ENCODE measurements around the gene NAMPT. TPM values are rescaled to one million over a fixed set of nuclear protein-coding genes. Genes with fewer than 3 reads are reported as not detected.

NAMPT gene
- total RNA-seq, 1 experiment from 2014 or later: 66.0 TPM

- no TSS peak for BruUV-seq (replicated peaks)
- no peak overlapping the region for H3K4me3 ChIP-seq (ENCODE audit: low read length)
- DNase-seq (no peak), ATAC-seq (peak; percentile 54; the same call in 1 of the 2 replicates)
- H3K4me2 ChIP-seq (ENCODE audit: low read length): no peak overlapping the region
- H4K20me1 ChIP-seq (ENCODE audit: low read length): no peaks in the 10 kb centered on the region
- H3K27ac ChIP-seq (ENCODE audit: low read length): no peak overlapping the region
- H3K27me3 ChIP-seq (ENCODE audit: low read length): no peaks in the 10 kb centered on the region
- H3K9me3 ChIP-seq (ENCODE audit: low read length): no peaks in the 10 kb centered on the region
- H3K9me2 ChIP-seq (replicated peaks; ENCODE audit: low read length): no peaks in the 10 kb centered on the region
- no peak for TF ChIP-seq EZH2 (IDR thresholded peaks at IDR 0.05; ENCODE audit: low read length, unreplicated experiment)
- TF ChIP-seq EZH2phosphoT487 (IDR thresholded peaks at IDR 0.05; ENCODE audit: borderline replicate concordance, low read length): no peak
- TF ChIP-seq, protein P1, sequence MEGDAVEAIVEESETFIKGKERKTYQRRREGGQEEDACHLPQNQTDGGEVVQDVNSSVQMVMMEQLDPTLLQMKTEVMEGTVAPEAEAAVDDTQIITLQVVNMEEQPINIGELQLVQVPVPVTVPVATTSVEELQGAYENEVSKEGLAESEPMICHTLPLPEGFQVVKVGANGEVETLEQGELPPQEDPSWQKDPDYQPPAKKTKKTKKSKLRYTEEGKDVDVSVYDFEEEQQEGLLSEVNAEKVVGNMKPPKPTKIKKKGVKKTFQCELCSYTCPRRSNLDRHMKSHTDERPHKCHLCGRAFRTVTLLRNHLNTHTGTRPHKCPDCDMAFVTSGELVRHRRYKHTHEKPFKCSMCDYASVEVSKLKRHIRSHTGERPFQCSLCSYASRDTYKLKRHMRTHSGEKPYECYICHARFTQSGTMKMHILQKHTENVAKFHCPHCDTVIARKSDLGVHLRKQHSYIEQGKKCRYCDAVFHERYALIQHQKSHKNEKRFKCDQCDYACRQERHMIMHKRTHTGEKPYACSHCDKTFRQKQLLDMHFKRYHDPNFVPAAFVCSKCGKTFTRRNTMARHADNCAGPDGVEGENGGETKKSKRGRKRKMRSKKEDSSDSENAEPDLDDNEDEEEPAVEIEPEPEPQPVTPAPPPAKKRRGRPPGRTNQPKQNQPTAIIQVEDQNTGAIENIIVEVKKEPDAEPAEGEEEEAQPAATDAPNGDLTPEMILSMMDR (conservative IDR thresholded peaks at IDR 0.05; ENCODE audit: low read depth, low read length): no peak
- H3K36me3 ChIP-seq (ENCODE audit: low read depth, low read length): no peaks in the 10 kb centered on the region
- H3K9ac ChIP-seq (ENCODE audit: low read length): no peak overlapping the region
- ChIA-PET CTCF (interaction anchor here (0.5 kb wide), 1 partner anchor 515 kb away, joined by 5 read pairs; no protein-coding TSS in a partner anchor), POLR2A (ENCODE audit: unreplicated experiment) (no interaction called here)
- no peak overlapping the region for H2AFZ ChIP-seq (ENCODE audit: low read length)
- intact Hi-C loops (cut with micrococcal nuclease): no loop called here
- H3K79me2 ChIP-seq (ENCODE audit: low read length): no peaks in the 10 kb centered on the region
- no peaks in the 10 kb centered on the region for H3F3A ChIP-seq (ENCODE audit: low read length, unreplicated experiment)
- no peaks in the 10 kb centered on the region for H3K4me1 ChIP-seq (ENCODE audit: insufficient read depth, low read length)
Observed at GRCh38 chr7:106206826-106207541, 77.8 kb downstream of the NAMPT start.

DNA sequence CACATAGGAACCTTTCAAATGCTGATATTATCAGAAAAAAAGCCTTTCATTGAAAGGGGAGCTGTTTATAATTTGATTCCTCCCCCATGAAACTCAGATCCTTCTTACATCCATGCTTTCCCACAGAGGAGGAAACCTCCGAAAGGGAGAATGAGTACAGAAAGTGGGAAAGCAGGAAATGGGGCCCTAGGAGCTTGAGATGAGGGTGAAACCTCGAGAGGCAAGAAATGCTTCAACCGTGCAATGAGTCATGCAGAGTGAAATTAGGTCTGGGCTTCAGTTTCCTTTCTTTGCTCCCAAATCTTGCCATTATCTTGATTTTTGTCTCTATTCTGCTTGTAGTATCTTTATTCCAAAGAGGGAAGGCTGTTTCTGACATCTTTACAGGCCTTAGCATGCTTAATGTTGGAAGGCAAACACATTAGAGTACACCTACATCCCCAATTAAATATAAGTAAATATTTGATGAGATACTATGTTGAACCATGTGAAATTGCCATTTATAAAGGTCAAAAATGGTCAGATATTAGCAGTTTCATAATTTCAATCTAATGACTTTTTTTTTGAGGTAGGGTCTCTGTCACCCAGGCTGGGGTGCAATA lies 79.1 kb downstream of the NAMPT start:
- no peaks in the 10 kb centered on the region for H3K4me1 ChIP-seq (ENCODE audit: insufficient read depth, low read length)
- intact Hi-C loops (cut with micrococcal nuclease): no loop called here
- no peaks in the 10 kb centered on the region for H3K9me2 ChIP-seq (replicated peaks; ENCODE audit: low read length)
- no peak overlapping the region for H3K4me3 ChIP-seq (ENCODE audit: low read length)
- no peaks in the 10 kb centered on the region for H4K20me1 ChIP-seq (ENCODE audit: low read length)
- no peaks in the 10 kb centered on the region for H3K36me3 ChIP-seq (ENCODE audit: low read depth, low read length)
- H3K27me3 ChIP-seq (ENCODE audit: low read length): no peaks in the 10 kb centered on the region
- H2AFZ ChIP-seq (ENCODE audit: low read length): no peak overlapping the region
- H3K9me3 ChIP-seq (ENCODE audit: low read length): no peaks in the 10 kb centered on the region
- no peak overlapping the region for H3K4me2 ChIP-seq (ENCODE audit: low read length)
- H3K9ac ChIP-seq (ENCODE audit: low read length): no peak overlapping the region
- no peak overlapping the region for H3K27ac ChIP-seq (ENCODE audit: low read length)
- ATAC-seq: peak; percentile 51
- TF ChIP-seq EZH2phosphoT487 (IDR thresholded peaks at IDR 0.05; ENCODE audit: borderline replicate concordance, low read length) (no peak), EZH2 (IDR thresholded peaks at IDR 0.05; ENCODE audit: low read length, unreplicated experiment) (no peak)
- TF ChIP-seq, protein P1 (conservative IDR thresholded peaks at IDR 0.05; ENCODE audit: low read depth, low read length): no peak
- no TSS peak for BruUV-seq (replicated peaks)
- no peaks in the 10 kb centered on the region for H3K79me2 ChIP-seq (ENCODE audit: low read length)
- H3F3A ChIP-seq (ENCODE audit: low read length, unreplicated experiment): no peaks in the 10 kb centered on the region
- DNase-seq: no peak
- POLR2A ChIA-PET (ENCODE audit: unreplicated experiment): no interaction called here
- CTCF ChIA-PET: no interaction called here

GRCh38 chr7:106203473-106203872 lies 81.3 kb downstream of the NAMPT start:
- TF ChIP-seq EZH2 (IDR thresholded peaks at IDR 0.05; ENCODE audit: low read length, unreplicated experiment): no peak
- TF ChIP-seq, protein P1 (conservative IDR thresholded peaks at IDR 0.05; ENCODE audit: low read depth, low read length): no peak
- no peak for TF ChIP-seq EZH2phosphoT487 (IDR thresholded peaks at IDR 0.05; ENCODE audit: borderline replicate concordance, low read length)
- Histone ChIP-seq H3K9me2 (replicated peaks; ENCODE audit: low read length) (no peaks in the 10 kb centered on the region), H3K79me2 (ENCODE audit: low read length) (no peaks in the 10 kb centered on the region), H3K9ac (ENCODE audit: low read length) (no peak overlapping the region), H3F3A (ENCODE audit: low read length, unreplicated experiment) (no peaks in the 10 kb centered on the region), H3K36me3 (ENCODE audit: low read depth, low read length) (no peaks in the 10 kb centered on the region), H3K4me2 (ENCODE audit: low read length) (no peak overlapping the region), H3K4me1 (ENCODE audit: insufficient read depth, low read length) (no peaks in the 10 kb centered on the region), H3K4me3 (ENCODE audit: low read length) (no peak overlapping the region), H4K20me1 (ENCODE audit: low read length) (no peaks in the 10 kb centered on the region), H3K9me3 (ENCODE audit: low read length) (no peaks in the 10 kb centered on the region), H3K27me3 (ENCODE audit: low read length) (no peaks in the 10 kb centered on the region), H3K27ac (ENCODE audit: low read length) (no peak overlapping the region), H2AFZ (ENCODE audit: low read length) (no peak overlapping the region)
- intact Hi-C loops (cut with micrococcal nuclease): no loop called here
- ATAC-seq (no peak), DNase-seq (no peak)
- no TSS peak for BruUV-seq (replicated peaks)
- POLR2A ChIA-PET (ENCODE audit: unreplicated experiment): no interaction called here
- CTCF ChIA-PET: no interaction called here

Data from PC-3 (cell line).